ENCODE data around the gene USP7.
A peak's percentile ranks its signal among the peaks of the same experiment; 100 is the strongest.
"Not testable (repeated sequence)": the region's sequence is repeated elsewhere in the genome, so short reads cannot be mapped to it uniquely, and the experiment has no call there.

USP7 gene

GRCh38 chr16:8877894-8878522, 85.7 kb downstream of the USP7 start:
- DNase-seq (ENCODE audit: low read depth): no peak

- not testable (repeated sequence) for DNase-seq (ENCODE audit: low read depth)
Observed at GRCh38 chr16:8875317-8875716, 88.4 kb downstream of the USP7 start.

GRCh38 chr16:8874388-8874787, 89.3 kb downstream of the USP7 start:
- DNase-seq (ENCODE audit: low read depth): no peak

DNA sequence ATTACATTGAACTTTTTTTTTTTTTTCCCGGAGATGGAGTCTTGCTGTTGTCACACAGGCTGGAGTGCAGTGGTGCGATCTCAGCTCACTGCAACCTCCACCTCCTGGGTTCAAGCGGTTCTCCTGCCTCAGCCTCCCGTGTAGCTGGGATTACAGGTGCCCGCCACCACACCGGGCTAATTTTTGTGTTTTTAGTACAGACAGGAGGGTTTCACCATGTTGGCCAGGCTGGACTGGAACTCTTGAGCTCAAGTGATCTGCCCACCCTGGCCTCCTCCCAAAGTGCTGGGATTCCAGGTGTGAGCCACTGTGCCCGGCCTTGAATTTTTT, 89.9 kb downstream of the USP7 start:
- not testable (repeated sequence) for DNase-seq (ENCODE audit: low read depth)

DNA sequence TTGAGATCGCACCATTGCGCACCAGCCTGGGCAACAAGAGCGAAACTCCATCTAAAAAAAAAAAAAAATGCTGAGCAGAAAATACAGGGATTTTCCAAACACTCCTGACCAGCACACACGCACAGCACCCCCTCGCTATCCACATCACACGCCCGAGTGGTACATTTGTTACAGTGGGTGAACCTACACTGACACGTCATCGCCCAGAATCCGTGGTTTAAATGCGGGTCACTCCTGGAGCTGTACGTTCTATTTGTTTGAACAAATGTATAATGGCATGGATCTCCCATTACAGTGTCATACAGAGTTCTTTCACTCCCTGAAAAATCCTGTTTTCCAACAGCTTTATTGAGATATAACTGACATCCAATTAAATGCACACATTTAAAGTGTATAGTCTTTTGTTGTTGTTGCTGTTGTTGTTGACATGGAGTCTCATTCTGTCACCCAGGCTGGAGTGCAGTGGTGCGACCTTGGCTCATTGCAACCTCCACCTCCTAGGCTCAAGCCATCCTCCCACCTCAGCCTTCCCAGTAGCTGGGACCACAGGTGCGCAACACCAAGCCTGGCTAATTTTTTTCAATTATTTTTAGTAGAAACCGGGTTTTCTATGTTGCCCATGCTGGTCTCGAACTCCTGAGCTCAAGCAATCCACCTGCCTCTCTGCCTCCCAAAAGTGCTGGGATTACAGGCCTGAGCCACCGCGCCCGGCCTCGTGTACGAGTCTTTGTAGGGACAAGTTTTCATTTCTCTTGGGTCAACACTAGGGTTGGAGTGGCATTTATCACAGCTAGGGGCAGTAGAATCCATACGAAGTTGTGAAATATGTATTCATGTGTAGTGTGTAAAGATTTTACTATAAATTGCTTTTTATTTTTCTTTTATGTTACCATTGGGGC, 90.5 kb downstream of the USP7 start:
- no peak for DNase-seq (ENCODE audit: low read depth)

- no peak for DNase-seq (ENCODE audit: low read depth)
Observed at GRCh38 chr16:8872071-8872470, 91.6 kb downstream of the USP7 start.

GRCh38 chr16:8869988-8870241, 93.8 kb downstream of the USP7 start:
- DNase-seq (ENCODE audit: low read depth): not testable (repeated sequence)

- no peak for DNase-seq (ENCODE audit: low read depth)
Observed at GRCh38 chr16:8869212-8869987, 94.3 kb downstream of the USP7 start.

- DNase-seq (ENCODE audit: low read depth): peak; percentile 86
Observed at GRCh38 chr16:8868416-8869211, 95.1 kb downstream of the USP7 start, which contains the start of gene CARHSP1. Gene CARHSP1, minus strand, starts transcription at chr16:8869006. Its CDS starts 9,678 bp downstream, at chr16:8859328.

DNA sequence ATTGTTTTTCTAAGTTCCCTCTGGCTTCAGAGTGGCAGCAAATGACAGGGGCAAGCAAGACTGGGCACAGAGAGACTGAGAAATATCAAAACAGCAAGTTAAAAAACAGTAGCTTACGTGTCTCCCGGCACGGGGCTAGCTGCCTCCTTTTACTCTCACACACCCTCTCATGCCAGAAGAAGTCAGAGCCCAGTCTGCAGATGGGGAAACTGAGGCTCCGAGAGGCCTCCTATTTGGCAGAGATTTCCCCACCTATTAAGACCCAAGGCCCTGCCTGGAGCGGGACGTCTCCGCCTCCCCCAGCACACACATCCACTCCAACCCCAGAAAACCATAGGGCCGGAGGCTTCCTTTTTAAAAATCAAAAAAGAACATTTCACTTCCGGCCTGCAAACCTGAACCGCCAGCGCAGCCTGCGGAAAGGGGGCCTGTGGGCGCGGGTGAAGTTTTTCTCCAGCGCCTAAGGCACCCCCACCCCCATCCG, 95.7 kb downstream of the USP7 start:
- no peak for DNase-seq (ENCODE audit: low read depth)

GRCh38 chr16:8867216-8867931, 96.3 kb downstream of the USP7 start:
- DNase-seq (ENCODE audit: low read depth): no peak

DNA sequence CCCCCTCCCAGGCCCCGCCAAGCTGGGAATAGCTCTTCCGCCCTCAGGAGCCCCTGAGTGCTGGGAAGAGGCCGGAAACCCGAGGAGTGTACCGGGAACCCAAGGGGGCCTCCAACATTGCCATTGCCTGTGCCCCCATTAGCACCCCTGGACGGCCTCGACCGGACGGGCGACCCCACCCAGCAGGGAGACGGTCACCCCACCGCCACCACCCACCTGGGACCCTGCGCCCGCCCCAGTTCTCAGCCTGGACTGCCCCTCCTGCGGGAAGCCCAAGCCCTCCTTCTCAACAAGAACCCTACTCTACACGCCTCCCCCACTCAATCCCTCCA, 96.9 kb downstream of the USP7 start:
- DNase-seq (ENCODE audit: low read depth): no peak

GRCh38 chr16:8866118-8866883, 97.4 kb downstream of the USP7 start:
- no peak for DNase-seq (ENCODE audit: low read depth)

DNA sequence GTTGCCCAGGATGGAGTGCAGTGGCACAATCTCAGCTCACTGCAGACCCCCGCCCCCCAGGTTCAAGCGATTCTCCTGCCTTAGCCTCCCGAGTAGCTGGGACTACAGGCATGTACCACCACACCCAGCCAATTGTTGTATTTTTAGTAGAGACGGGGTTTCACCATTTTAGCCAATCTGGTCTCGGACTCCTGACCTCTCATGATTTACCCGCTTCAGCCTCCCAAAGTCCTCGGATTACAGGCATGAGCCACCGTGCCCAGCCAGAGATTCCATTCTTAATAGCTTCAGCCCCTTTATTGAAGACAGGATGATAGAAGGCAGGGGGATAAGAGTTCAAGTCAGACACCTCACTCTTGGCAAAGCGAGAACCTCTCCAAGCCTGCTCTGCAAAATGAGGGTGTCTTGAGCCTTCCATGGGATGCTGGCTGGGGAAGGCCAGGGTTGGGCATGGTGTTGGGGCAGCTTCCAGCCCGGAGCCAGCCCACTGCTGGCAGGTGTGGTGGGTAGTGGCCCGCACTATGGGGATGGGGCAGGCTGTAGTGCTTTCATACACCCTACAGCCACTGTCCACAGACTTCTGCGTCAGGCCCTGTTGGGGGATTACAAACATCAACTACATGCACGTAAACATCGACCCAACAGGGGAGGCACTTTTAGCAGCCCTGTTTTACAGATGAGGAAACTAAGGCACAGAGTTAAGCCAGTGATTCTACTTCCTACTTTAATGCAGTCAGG, 98.4 kb downstream of the USP7 start:
- DNase-seq (ENCODE audit: low read depth): no peak

GRCh38 chr16:8864480-8865110, 99.1 kb downstream of the USP7 start:
- DNase-seq (ENCODE audit: low read depth): no peak

GRCh38 chr16:8863594-8864424, 99.9 kb downstream of the USP7 start:
- no peak for DNase-seq (ENCODE audit: low read depth)

- no peak for DNase-seq (ENCODE audit: low read depth)
Observed at GRCh38 chr16:8862309-8863130, 101.2 kb downstream of the USP7 start.

All from HS-5 (cell line).